Activated gamma-delta T cell treated with anti-CD3 and anti-CD28 coated beads, Interleukin-2, amount 50 U/mL, for 16 hours (primary cell): Measurements from ENCODE around the gene MTHFD2L.

Source experiments
- DNase-seq: peaks from one replicate; pipeline ENCODE4 v3.0.0-alpha.2; 2020; ENCODE audit warnings: low read depth

MTHFD2L gene

GRCh38 chr4:74252933-74253332 lies 95.0 kb downstream of the MTHFD2L start:
- no peak for DNase-seq

GRCh38 chr4:74254386-74254785 lies 96.5 kb downstream of the MTHFD2L start:
- no peak for DNase-seq

- no peak for DNase-seq
Observed at GRCh38 chr4:74255096-74255495, 97.2 kb downstream of the MTHFD2L start.

- DNase-seq, result no peak
Observed at GRCh38 chr4:74258963-74259362, 101.0 kb downstream of the MTHFD2L start.

- DNase-seq, result no peak
Observed at GRCh38 chr4:74260036-74260435, 102.1 kb downstream of the MTHFD2L start.

GRCh38 chr4:74262522-74262921 lies 104.6 kb downstream of the MTHFD2L start:
- no peak for DNase-seq

GRCh38 chr4:74263551-74263950 lies 105.6 kb downstream of the MTHFD2L start:
- no peak for DNase-seq

- no peak for DNase-seq
Observed at GRCh38 chr4:74266081-74266480, 108.2 kb downstream of the MTHFD2L start.

GRCh38 chr4:74267998-74268606 lies 110.2 kb downstream of the MTHFD2L start:
- no peak for DNase-seq

GRCh38 chr4:74268643-74269042 lies 110.7 kb downstream of the MTHFD2L start:
- no peak for DNase-seq

GRCh38 chr4:74278490-74278889 lies 120.6 kb downstream of the MTHFD2L start:
- no peak for DNase-seq

GRCh38 chr4:74279716-74280115 lies 121.8 kb downstream of the MTHFD2L start:
- DNase-seq, result no peak

- DNase-seq, result no peak
Observed at GRCh38 chr4:74282926-74283325, 125.0 kb downstream of the MTHFD2L start.

GRCh38 chr4:74283614-74284013 lies 125.7 kb downstream of the MTHFD2L start:
- no peak for DNase-seq

GRCh38 chr4:74284053-74284452 lies 126.1 kb downstream of the MTHFD2L start:
- no peak for DNase-seq

GRCh38 chr4:74287164-74287563 lies 129.2 kb downstream of the MTHFD2L start:
- no peak for DNase-seq

- DNase-seq, result no peak
Observed at GRCh38 chr4:74287791-74288190, 129.9 kb downstream of the MTHFD2L start.

GRCh38 chr4:74291471-74291870 lies 133.6 kb downstream of the MTHFD2L start:
- DNase-seq, result no peak

GRCh38 chr4:74292111-74292870 lies 134.4 kb downstream of the MTHFD2L start:
- no peak for DNase-seq

- DNase-seq, result no peak
Observed at GRCh38 chr4:74293558-74293957, 135.6 kb downstream of the MTHFD2L start.

- no peak for DNase-seq
Observed at GRCh38 chr4:74294681-74295080, 136.8 kb downstream of the MTHFD2L start.

- DNase-seq, result no peak
Observed at GRCh38 chr4:74297539-74297938, 139.6 kb downstream of the MTHFD2L start.

GRCh38 chr4:74304095-74304625 lies 146.2 kb downstream of the MTHFD2L start:
- DNase-seq, result no peak

GRCh38 chr4:74305000-74305399 lies 147.1 kb downstream of the MTHFD2L start:
- no peak for DNase-seq
